NCI-H748 (cell line): ENCODE results near the gene C10orf90.

Experiments used
- DNase-seq: peaks from one replicate; lab custom pipeline; 2025; ENCODE audit not compliant: unreplicated experiment; lab: John Stamatoyannopoulos, UW

Gene C10orf90

GRCh38 chr10:126634911-126635310, 35.6 kb downstream of the C10orf90 start:
- no peak for DNase-seq

- DNase-seq: no peak
These were observed 36.1 kb downstream of the C10orf90 start for GRCh38 chr10:126634347-126634746.

GRCh38 chr10:126632705-126633104, 37.8 kb downstream of the C10orf90 start:
- DNase-seq: no peak

GRCh38 chr10:126629925-126630624, 40.4 kb downstream of the C10orf90 start:
- DNase-seq: no peak

- no peak for DNase-seq
These were observed 41.7 kb downstream of the C10orf90 start for GRCh38 chr10:126628746-126629145.

- DNase-seq: no peak
These were observed 48.6 kb downstream of the C10orf90 start for GRCh38 chr10:126621846-126622245.

GRCh38 chr10:126618466-126618865, 52.0 kb downstream of the C10orf90 start:
- DNase-seq: no peak

GRCh38 chr10:126617733-126618132, 52.8 kb downstream of the C10orf90 start:
- DNase-seq: no peak

GRCh38 chr10:126617208-126617607, 53.3 kb downstream of the C10orf90 start:
- no peak for DNase-seq

- no peak for DNase-seq
These were observed 53.8 kb downstream of the C10orf90 start for GRCh38 chr10:126616737-126617136.

GRCh38 chr10:126611303-126611702, 59.2 kb downstream of the C10orf90 start:
- no peak for DNase-seq

GRCh38 chr10:126609566-126609965, 60.9 kb downstream of the C10orf90 start:
- DNase-seq: no peak

GRCh38 chr10:126599949-126600682, 70.4 kb downstream of the C10orf90 start:
- DNase-seq: no peak

- peak; percentile 61 for DNase-seq
These were observed 72.5 kb downstream of the C10orf90 start for GRCh38 chr10:126598009-126598408.

GRCh38 chr10:126597211-126597610, 73.3 kb downstream of the C10orf90 start:
- no peak for DNase-seq

- DNase-seq: no peak
These were observed 73.9 kb downstream of the C10orf90 start for GRCh38 chr10:126596472-126597016.

GRCh38 chr10:126595160-126595559, 75.3 kb downstream of the C10orf90 start:
- DNase-seq: no peak

- DNase-seq: no peak
These were observed 76.4 kb downstream of the C10orf90 start for GRCh38 chr10:126593968-126594701.

GRCh38 chr10:126592901-126593300, 77.6 kb downstream of the C10orf90 start:
- no peak for DNase-seq

GRCh38 chr10:126588024-126588423, 82.5 kb downstream of the C10orf90 start:
- no peak for DNase-seq

GRCh38 chr10:126586878-126587277, 83.6 kb downstream of the C10orf90 start:
- DNase-seq: no peak

- DNase-seq: no peak
These were observed 84.4 kb downstream of the C10orf90 start for GRCh38 chr10:126586128-126586527.
